MCF 10A (cell line): ENCODE results near the gene AUTS2. TPM values are rescaled to one million over a fixed set of nuclear protein-coding genes. Genes with fewer than 3 reads are reported as not detected.

Experiments
- BruUV-seq: library from RNA; stranded (reverse); fragments of 400-500 nt; replicated peaks from 2 replicates; lab custom pipeline; 2021; lab: Mats Ljungman, UMichigan
- CTCF ChIA-PET: fragments of 300-600 bp; sonication (Branson Sonifier 250); formaldehyde crosslinking; extraction: SDS; loops from one replicate; lab custom pipeline; 2021; ENCODE audit warnings: antibody characterized with exemption, inconsistent platforms; lab: Yijun Ruan, JAX
- POLR2A ChIA-PET: fragments of 300-600, 350-650 bp; sonication (Branson Sonifier 250); formaldehyde crosslinking; extraction: SDS; loops from one replicate; lab custom pipeline; 2020; ENCODE audit warnings: antibody characterized with exemption, inconsistent platforms; lab: Yijun Ruan, JAX
- DNase-seq: peaks from one replicate; pipeline ENCODE4 v3.0.0-alpha.2; 2018; ENCODE audit not compliant: unreplicated experiment
- H3K27ac Mint-ChIP-seq: one replicate; pipeline ENCODE4 v1.8.0; 2022; ENCODE audit warnings: mild to moderate bottlenecking, low read depth, mixed read lengths; ENCODE audit not compliant: unreplicated experiment
- H3K27me3 Mint-ChIP-seq: one replicate; pipeline ENCODE4 v1.8.0; 2022; ENCODE audit warnings: mixed read lengths; ENCODE audit not compliant: insufficient read depth, unreplicated experiment
- H3K36me3 Mint-ChIP-seq: one replicate; pipeline ENCODE4 v1.8.0; 2022; ENCODE audit warnings: mild to moderate bottlenecking, moderate library complexity, mixed read lengths; ENCODE audit not compliant: insufficient read depth, unreplicated experiment
- H3K4me1 Mint-ChIP-seq: one replicate; pipeline ENCODE4 v1.8.0; 2022; ENCODE audit warnings: mixed read lengths; ENCODE audit not compliant: insufficient read depth, unreplicated experiment
- H3K4me3 Mint-ChIP-seq: one replicate; pipeline ENCODE4 v1.8.0; 2022; ENCODE audit warnings: mild to moderate bottlenecking, moderate library complexity, mixed read lengths; ENCODE audit not compliant: unreplicated experiment
- H3K9me3 Mint-ChIP-seq: one replicate; pipeline ENCODE4 v1.8.0; 2022; ENCODE audit warnings: mixed read lengths; ENCODE audit not compliant: unreplicated experiment
- intact Hi-C: fragments of 100-400 bp; cut with micrococcal nuclease; formaldehyde crosslinking; loops from 2 replicates; pipeline ENCODE4 v1.14.1; 2022
- total RNA-seq: library from RNA; stranded (reverse); gene quantifications from 2 replicates; pipeline ENCODE4 v1.2.3, GENCODE V29; 2022
- TF ChIP-seq, protein P1 (sequence below): fragments of 200-600 bp; IDR thresholded peaks from one replicate; pipeline ENCODE4 v1.8.0; 2022; ENCODE audit warnings: antibody characterized with exemption, mild to moderate bottlenecking; ENCODE audit not compliant: unreplicated experiment

Gene AUTS2
- total RNA-seq, 1 experiment from 2014 or later, result 1.3 TPM

DNA sequence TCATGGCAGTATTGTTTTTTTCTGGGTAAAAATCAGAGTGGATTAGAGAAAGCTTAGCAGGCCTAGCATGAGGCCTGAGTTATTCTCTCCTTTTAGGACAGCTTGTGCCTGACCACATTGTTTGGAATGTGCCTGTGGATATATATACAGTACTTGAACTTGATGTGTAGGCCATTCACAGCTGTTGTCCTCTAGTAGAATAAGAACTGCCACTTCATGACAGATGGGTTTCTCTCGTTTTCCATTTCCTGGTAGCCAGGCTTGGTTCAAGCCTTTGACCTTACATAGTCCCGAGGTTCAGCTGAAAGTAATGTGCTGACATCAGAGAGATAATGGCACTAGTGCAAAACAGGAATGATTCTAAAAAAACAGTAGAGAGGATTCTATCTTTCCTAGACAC is 473.9 kb downstream of the AUTS2 start:
- H3K27ac Mint-ChIP-seq, result no peak overlapping the region
- H3K36me3 Mint-ChIP-seq, result no peaks in the 10 kb centered on the region
- H3K4me1 Mint-ChIP-seq, result no peaks in the 10 kb centered on the region
- ChIA-PET POLR2A (no interaction called here), CTCF (no interaction called here)
- H3K27me3 Mint-ChIP-seq, result no peaks in the 10 kb centered on the region
- intact Hi-C loops, result no loop called here
- TF ChIP-seq, protein P1, sequence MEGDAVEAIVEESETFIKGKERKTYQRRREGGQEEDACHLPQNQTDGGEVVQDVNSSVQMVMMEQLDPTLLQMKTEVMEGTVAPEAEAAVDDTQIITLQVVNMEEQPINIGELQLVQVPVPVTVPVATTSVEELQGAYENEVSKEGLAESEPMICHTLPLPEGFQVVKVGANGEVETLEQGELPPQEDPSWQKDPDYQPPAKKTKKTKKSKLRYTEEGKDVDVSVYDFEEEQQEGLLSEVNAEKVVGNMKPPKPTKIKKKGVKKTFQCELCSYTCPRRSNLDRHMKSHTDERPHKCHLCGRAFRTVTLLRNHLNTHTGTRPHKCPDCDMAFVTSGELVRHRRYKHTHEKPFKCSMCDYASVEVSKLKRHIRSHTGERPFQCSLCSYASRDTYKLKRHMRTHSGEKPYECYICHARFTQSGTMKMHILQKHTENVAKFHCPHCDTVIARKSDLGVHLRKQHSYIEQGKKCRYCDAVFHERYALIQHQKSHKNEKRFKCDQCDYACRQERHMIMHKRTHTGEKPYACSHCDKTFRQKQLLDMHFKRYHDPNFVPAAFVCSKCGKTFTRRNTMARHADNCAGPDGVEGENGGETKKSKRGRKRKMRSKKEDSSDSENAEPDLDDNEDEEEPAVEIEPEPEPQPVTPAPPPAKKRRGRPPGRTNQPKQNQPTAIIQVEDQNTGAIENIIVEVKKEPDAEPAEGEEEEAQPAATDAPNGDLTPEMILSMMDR, result no peak
- H3K4me3 Mint-ChIP-seq, result no peak overlapping the region
- peaks cover 18% of the 10 kb centered on the region for H3K9me3 Mint-ChIP-seq
- no peak for DNase-seq
- no TSS peak for BruUV-seq

DNA sequence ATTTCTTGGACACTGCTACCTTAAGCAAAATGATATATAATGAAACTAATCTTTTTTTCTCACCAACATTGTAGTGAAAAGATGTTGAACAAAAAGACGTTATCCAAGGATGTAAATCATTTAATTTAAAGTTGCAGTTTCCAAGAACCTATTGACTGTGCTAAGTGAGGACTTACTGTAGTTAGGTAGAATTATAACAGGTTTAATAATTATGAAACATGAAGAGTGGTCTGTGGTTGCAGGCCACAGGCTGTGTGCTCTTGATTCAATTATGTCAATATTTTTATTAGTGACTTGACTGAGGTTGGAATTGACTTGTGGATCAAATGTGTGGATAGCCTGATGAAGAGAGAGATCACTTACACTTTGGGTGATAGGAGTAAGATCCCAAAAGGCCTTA is 478.1 kb downstream of the AUTS2 start:
- DNase-seq, result no peak
- no peaks in the 10 kb centered on the region for H3K27me3 Mint-ChIP-seq
- peaks cover 18% of the 10 kb centered on the region for H3K9me3 Mint-ChIP-seq
- intact Hi-C loops, result no loop called here
- no peak overlapping the region for H3K4me3 Mint-ChIP-seq
- ChIA-PET CTCF (no interaction called here), POLR2A (no interaction called here)
- TF ChIP-seq, protein P1, result no peak
- no peak overlapping the region for H3K27ac Mint-ChIP-seq
- BruUV-seq, result no TSS peak
- H3K36me3 Mint-ChIP-seq, result no peaks in the 10 kb centered on the region
- H3K4me1 Mint-ChIP-seq, result no peaks in the 10 kb centered on the region

DNA sequence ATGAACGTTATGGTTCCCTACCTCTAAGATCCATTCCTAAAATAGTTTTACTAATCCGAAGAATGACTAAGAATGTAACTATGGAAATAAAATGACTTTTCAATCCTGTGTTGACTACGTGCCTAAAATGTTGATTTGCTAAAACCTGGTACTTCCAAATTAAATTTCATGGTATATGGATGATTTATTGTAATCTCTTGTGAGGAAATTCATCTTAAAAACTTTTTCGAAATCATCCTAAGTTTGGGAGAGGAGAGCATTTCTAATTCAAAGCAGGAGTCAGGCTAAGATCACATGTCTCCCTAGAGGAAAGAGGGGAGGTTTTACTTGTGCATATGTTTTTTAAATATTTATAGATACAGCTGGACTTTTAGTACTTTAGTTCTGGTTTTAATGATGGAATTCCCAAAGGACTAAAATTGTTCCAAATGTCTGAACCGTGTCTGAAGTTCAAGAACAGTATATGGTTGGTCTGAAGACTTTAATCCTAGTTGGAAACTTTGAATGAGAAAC is 483.9 kb downstream of the AUTS2 start:
- Mint-ChIP-seq H3K9me3 (peaks cover 17% of the 10 kb centered on the region), H3K27ac (no peak overlapping the region), H3K36me3 (no peaks in the 10 kb centered on the region), H3K27me3 (no peaks in the 10 kb centered on the region), H3K4me1 (no peaks in the 10 kb centered on the region), H3K4me3 (no peak overlapping the region)
- CTCF ChIA-PET, result no interaction called here
- TF ChIP-seq, protein P1, result no peak
- POLR2A ChIA-PET, result no interaction called here
- no peak for DNase-seq
- intact Hi-C loops, result no loop called here
- no TSS peak for BruUV-seq

DNA sequence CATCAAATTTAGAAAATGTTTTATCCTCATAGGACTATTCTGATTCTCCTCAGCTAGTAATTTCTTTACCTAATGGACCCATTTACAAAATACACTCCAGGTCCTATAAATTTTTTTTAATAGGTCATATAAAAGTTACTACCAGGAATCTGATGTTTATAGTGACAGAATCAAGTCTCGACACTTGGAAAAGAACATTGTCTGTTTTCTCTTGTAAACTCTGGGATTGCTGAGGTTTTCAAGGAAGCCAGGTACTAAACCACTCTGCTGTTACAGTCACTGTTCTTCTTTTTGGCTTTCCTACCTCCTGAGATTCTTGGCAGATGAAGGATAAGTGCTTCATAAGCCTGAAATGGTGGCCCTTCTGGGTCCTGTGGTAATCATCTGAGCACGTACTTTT is 493.1 kb downstream of the AUTS2 start:
- intact Hi-C loops, result no loop called here

More for the DNA sequence above, 493.1 kb downstream of the AUTS2 start:
- Mint-ChIP-seq H3K27ac (no peak overlapping the region), H3K4me3 (no peak overlapping the region), H3K27me3 (no peaks in the 10 kb centered on the region), H3K36me3 (no peaks in the 10 kb centered on the region), H3K4me1 (no peaks in the 10 kb centered on the region), H3K9me3 (peaks cover 18% of the 10 kb centered on the region)
- TF ChIP-seq, protein P1, result no peak
- DNase-seq, result no peak
- no TSS peak for BruUV-seq
- POLR2A ChIA-PET, result no interaction called here
- CTCF ChIA-PET, result interaction anchor here (0.6 kb wide), 2 partner anchors 12 to 30 kb away, joined by 3 to 4 read pairs; no protein-coding TSS in a partner anchor
